ENCODE results near the gene TLE7. TPM values are rescaled to one million over a fixed set of nuclear protein-coding genes. Genes with fewer than 3 reads are reported as not detected.

The TLE7 gene
- total RNA-seq, 2 donors from 2014 or later = 0.22 to 0.24 TPM

DNA sequence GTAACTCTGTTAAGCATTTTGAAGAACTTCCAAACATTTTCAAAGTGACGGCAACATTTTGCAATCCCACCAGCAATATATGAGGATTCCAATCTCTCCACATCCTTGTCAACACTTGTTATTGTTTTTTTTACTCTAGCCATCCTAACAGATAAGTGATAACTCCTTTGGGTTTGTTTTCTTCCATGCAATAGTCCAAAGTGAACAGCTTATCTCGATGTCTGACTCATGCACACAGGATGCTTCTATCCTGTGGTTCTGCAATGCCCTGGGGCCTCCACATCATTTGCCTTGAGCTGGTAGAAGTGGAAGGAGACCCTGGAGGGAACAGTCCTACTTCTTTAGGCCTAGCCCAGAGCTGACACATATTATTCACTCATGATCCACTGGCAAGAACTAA is 13.0 kb downstream of the TLE7 start:
- Histone ChIP-seq H3K4me3 (ENCODE audit: low read length) (no peak overlapping the region), H3K27me3 (ENCODE audit: control insufficient read depth, insufficient read depth, low read length, poor library complexity, severe bottlenecking) (peaks cover 20% of the 10 kb centered on the region), H3K9me3 (ENCODE audit: control insufficient read depth, low read length) (no peaks in the 10 kb centered on the region), H3K27ac (ENCODE audit: low read depth, low read length) (no peak overlapping the region), H3K9ac (ENCODE audit: extremely low read depth, low read length, poor library complexity, severe bottlenecking) (no peak overlapping the region), H3K36me3 (ENCODE audit: control insufficient read depth, insufficient read depth, low read length) (no peaks in the 10 kb centered on the region), H3K4me1 (ENCODE audit: control insufficient read depth, insufficient read depth, low read length) (peaks cover 15% of the 10 kb centered on the region)
- Mint-ChIP-seq H3K4me1 (peaks cover 10% of the 10 kb centered on the region), H3K36me3 (ENCODE audit: low read depth) (no peaks in the 10 kb centered on the region), H3K27me3 (ENCODE audit: insufficient read depth) (peaks cover 62% of the 10 kb centered on the region), H3K4me3 (no peak overlapping the region), H3K9me3 (no peaks in the 10 kb centered on the region), H3K27ac (no peak overlapping the region)
- no peak for DNase-seq
- 88 to 95% methylated on average over 2 of the region's 2 CpGs for WGBS, 2 experiments (ENCODE audit: insufficient coverage in 1 of 2, insufficient read length in 1 of 2)
- TF ChIP-seq, protein P1, sequence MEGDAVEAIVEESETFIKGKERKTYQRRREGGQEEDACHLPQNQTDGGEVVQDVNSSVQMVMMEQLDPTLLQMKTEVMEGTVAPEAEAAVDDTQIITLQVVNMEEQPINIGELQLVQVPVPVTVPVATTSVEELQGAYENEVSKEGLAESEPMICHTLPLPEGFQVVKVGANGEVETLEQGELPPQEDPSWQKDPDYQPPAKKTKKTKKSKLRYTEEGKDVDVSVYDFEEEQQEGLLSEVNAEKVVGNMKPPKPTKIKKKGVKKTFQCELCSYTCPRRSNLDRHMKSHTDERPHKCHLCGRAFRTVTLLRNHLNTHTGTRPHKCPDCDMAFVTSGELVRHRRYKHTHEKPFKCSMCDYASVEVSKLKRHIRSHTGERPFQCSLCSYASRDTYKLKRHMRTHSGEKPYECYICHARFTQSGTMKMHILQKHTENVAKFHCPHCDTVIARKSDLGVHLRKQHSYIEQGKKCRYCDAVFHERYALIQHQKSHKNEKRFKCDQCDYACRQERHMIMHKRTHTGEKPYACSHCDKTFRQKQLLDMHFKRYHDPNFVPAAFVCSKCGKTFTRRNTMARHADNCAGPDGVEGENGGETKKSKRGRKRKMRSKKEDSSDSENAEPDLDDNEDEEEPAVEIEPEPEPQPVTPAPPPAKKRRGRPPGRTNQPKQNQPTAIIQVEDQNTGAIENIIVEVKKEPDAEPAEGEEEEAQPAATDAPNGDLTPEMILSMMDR (conservative IDR thresholded peaks at IDR 0.05) = no peak

DNA sequence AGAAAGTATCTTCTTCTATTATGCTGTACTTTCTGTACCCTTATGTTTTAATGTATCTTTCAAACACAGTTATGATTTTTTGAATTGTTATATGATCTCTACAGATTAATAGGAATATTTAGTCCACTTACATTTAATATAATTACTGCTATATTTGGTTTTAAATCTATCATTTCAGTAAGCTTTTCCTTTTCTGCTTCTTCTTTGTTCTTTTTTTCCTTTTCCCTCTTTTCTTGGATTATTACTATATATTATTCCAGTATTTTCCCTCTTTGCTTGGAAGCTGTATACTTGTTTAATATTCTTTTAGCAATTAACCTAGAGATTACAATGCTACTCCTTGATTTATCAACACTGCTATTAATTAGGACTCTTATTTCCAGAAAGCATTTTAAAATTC is 13.5 kb downstream of the TLE7 start:
- peaks cover 63% of the 10 kb centered on the region for H3K27me3 Mint-ChIP-seq (ENCODE audit: insufficient read depth)
- no peak for DNase-seq
- H3K4me1 ChIP-seq (ENCODE audit: control insufficient read depth, insufficient read depth, low read length) = peaks cover 15% of the 10 kb centered on the region
- TF ChIP-seq, protein P1 (conservative IDR thresholded peaks at IDR 0.05) = no peak
- H3K27ac Mint-ChIP-seq = no peak overlapping the region
- H3K4me3 ChIP-seq (ENCODE audit: low read length) = no peak overlapping the region
- H3K36me3 ChIP-seq (ENCODE audit: control insufficient read depth, insufficient read depth, low read length) = no peaks in the 10 kb centered on the region
- peaks cover 10% of the 10 kb centered on the region for H3K4me1 Mint-ChIP-seq
- no peaks in the 10 kb centered on the region for H3K9me3 ChIP-seq (ENCODE audit: control insufficient read depth, low read length)
- no peak overlapping the region for H3K9ac ChIP-seq (ENCODE audit: extremely low read depth, low read length, poor library complexity, severe bottlenecking)
- H3K36me3 Mint-ChIP-seq (ENCODE audit: low read depth) = no peaks in the 10 kb centered on the region
- H3K27ac ChIP-seq (ENCODE audit: low read depth, low read length) = no peak overlapping the region
- H3K9me3 Mint-ChIP-seq = no peaks in the 10 kb centered on the region
- H3K27me3 ChIP-seq (ENCODE audit: control insufficient read depth, insufficient read depth, low read length, poor library complexity, severe bottlenecking) = peaks cover 23% of the 10 kb centered on the region
- no peak overlapping the region for H3K4me3 Mint-ChIP-seq

DNA sequence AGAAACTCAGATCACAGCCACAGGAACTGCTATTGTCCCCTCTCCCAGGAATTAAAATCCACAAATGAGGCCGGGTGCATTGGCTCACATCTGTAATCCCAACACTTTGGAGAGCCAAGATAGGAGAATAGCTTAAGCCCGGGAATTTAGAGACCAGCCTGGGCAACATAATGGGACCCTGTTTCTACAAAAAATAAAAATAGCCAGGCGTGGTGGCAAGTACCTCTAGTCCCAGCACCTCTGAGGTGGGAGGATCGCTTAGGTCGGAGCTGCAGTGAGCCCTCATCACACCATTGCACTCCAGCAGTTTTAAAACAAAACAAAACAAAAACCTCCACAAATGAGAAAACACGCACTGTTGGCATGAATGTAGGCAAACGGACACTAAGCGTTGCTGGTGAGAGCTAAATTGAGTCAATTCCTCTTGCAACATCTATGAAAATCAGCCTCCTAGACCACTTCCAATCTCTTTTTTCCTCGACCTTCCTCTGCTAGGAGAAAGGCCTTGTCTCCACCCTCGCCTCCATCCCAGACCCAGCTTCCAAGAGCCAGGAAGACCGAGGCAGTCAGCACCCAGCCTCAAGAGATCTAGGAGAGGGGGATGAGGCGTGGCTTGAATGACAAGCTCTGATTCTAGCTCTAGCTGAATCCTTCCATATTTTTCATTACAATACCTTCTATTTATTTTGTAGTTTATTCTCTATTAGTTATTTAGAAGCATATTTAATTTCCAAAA is 14.8 kb downstream of the TLE7 start:
- H3K27me3 ChIP-seq (ENCODE audit: control insufficient read depth, insufficient read depth, low read length, poor library complexity, severe bottlenecking) = peaks cover 28% of the 10 kb centered on the region
- H3K27ac Mint-ChIP-seq = peak overlapping the region; percentile 73

More for the DNA sequence above, 14.8 kb downstream of the TLE7 start:
- TF ChIP-seq, protein P1 (conservative IDR thresholded peaks at IDR 0.05) = no peak
- Histone ChIP-seq H3K4me1 (ENCODE audit: control insufficient read depth, insufficient read depth, low read length) (peaks cover 15% of the 10 kb centered on the region), H3K9me3 (ENCODE audit: control insufficient read depth, low read length) (no peaks in the 10 kb centered on the region), H3K36me3 (ENCODE audit: control insufficient read depth, insufficient read depth, low read length) (no peaks in the 10 kb centered on the region), H3K27ac (ENCODE audit: low read depth, low read length) (no peak overlapping the region), H3K4me3 (ENCODE audit: low read length) (no peak overlapping the region), H3K9ac (ENCODE audit: extremely low read depth, low read length, poor library complexity, severe bottlenecking) (no peak overlapping the region)
- Mint-ChIP-seq H3K9me3 (no peaks in the 10 kb centered on the region), H3K36me3 (ENCODE audit: low read depth) (no peaks in the 10 kb centered on the region), H3K4me3 (peak overlapping the region; percentile 76), H3K27me3 (ENCODE audit: insufficient read depth) (peaks cover 58% of the 10 kb centered on the region), H3K4me1 (peaks cover 10% of the 10 kb centered on the region)
- 65 to 67% methylated on average over 9 to 12 of the region's 12 CpGs for WGBS, 2 experiments (ENCODE audit: insufficient coverage in 1 of 2, insufficient read length in 1 of 2)
- DNase-seq = no peak

All from endodermal cell (in vitro differentiated cells).